Measurements from ENCODE around the gene TUBA1B. TPM values are rescaled to one million over a fixed set of nuclear protein-coding genes. Genes with fewer than 3 reads are reported as not detected.
"Not testable (repeated sequence)": the region's sequence is repeated elsewhere in the genome, so short reads cannot be mapped to it uniquely, and the experiment has no call there.

Gene TUBA1B
- total RNA-seq, 3 donors from 2014 or later (not counting 1 experiment from before 2014, with no cell fraction given) = 147 to 185 (median 178) TPM

- intact Hi-C loops (cut with micrococcal nuclease) = no loop called here
These were observed 33.9 kb upstream of the TUBA1B start for GRCh38 chr12:49165114-49165513.

GRCh38 chr12:49161901-49162300 lies 30.7 kb upstream of the TUBA1B start:
- H3K4me3 ChIP-seq (ENCODE audit: low read length); H3K27ac ChIP-seq (ENCODE audit: low read length); H3K9me3 Mint-ChIP-seq; H3K36me3 ChIP-seq (ENCODE audit: control insufficient read depth, insufficient read depth, low read length); H3K4me1 ChIP-seq (ENCODE audit: control insufficient read depth, insufficient read depth, low read length); H3K27ac Mint-ChIP-seq; H3K27me3 Mint-ChIP-seq (ENCODE audit: low read depth in 2 of 2); H3K27me3 ChIP-seq (ENCODE audit: control insufficient read depth, insufficient read depth, low read length); DNase-seq; H3K36me3 Mint-ChIP-seq; intact Hi-C loops (cut with micrococcal nuclease); H3K4me3 Mint-ChIP-seq; ATAC-seq; H3K4me1 Mint-ChIP-seq; H3K9me3 ChIP-seq (ENCODE audit: control insufficient read depth, insufficient read depth, low read length): not testable (repeated sequence)
- WGBS (ENCODE audit: insufficient coverage) = 96% methylated on average over 2 of the region's 4 CpGs

More at GRCh38 chr12:49165114-49165513, 33.9 kb upstream of the TUBA1B start:
- Mint-ChIP-seq H3K27ac (no peak overlapping the region), H3K4me3 (no peak overlapping the region), H3K27me3 (ENCODE audit: low read depth in 2 of 2) (no peaks in the 10 kb centered on the region), H3K4me1 (no peaks in the 10 kb centered on the region), H3K36me3 (no peaks in the 10 kb centered on the region), H3K9me3 (no peaks in the 10 kb centered on the region)
- no peaks in the 10 kb centered on the region for H3K27me3 ChIP-seq (ENCODE audit: control insufficient read depth, insufficient read depth, low read length)
- no peak for TF ChIP-seq CTCF (IDR thresholded peaks at IDR 0.05)
- no peaks in the 10 kb centered on the region for H3K36me3 ChIP-seq (ENCODE audit: control insufficient read depth, insufficient read depth, low read length)
- no peak for ATAC-seq
- DNase-seq = no peak
- peaks cover 5% of the 10 kb centered on the region for H3K4me1 ChIP-seq (ENCODE audit: control insufficient read depth, insufficient read depth, low read length)
- 96% methylated on average over 2 of the region's 2 CpGs for WGBS (ENCODE audit: insufficient coverage)
- H3K27ac ChIP-seq (ENCODE audit: low read length) = no peak overlapping the region
- no peak overlapping the region for H3K4me3 ChIP-seq (ENCODE audit: low read length)
- H3K9me3 ChIP-seq (ENCODE audit: control insufficient read depth, insufficient read depth, low read length) = no peaks in the 10 kb centered on the region

GRCh38 chr12:49161092-49161795 lies 30.0 kb upstream of the TUBA1B start:
- Histone ChIP-seq H3K27me3 (ENCODE audit: control insufficient read depth, insufficient read depth, low read length) (no peaks in the 10 kb centered on the region), H3K4me3 (ENCODE audit: low read length) (no peak overlapping the region), H3K4me1 (ENCODE audit: control insufficient read depth, insufficient read depth, low read length) (peaks cover 8% of the 10 kb centered on the region), H3K27ac (ENCODE audit: low read length) (peak overlapping the region; percentile 19), H3K36me3 (ENCODE audit: control insufficient read depth, insufficient read depth, low read length) (no peaks in the 10 kb centered on the region), H3K9me3 (ENCODE audit: control insufficient read depth, insufficient read depth, low read length) (no peaks in the 10 kb centered on the region)
- no peak for DNase-seq
- Mint-ChIP-seq H3K9me3 (no peaks in the 10 kb centered on the region), H3K27me3 (ENCODE audit: low read depth in 2 of 2) (no peaks in the 10 kb centered on the region), H3K27ac (no peak overlapping the region), H3K4me3 (no peak overlapping the region), H3K4me1 (no peaks in the 10 kb centered on the region), H3K36me3 (no peaks in the 10 kb centered on the region)
- intact Hi-C loops (cut with micrococcal nuclease) = no loop called here
- 53% methylated on average over 6 of the region's 6 CpGs for WGBS (ENCODE audit: insufficient coverage)
- no peak for ATAC-seq
- TF ChIP-seq CTCF (IDR thresholded peaks at IDR 0.05) = no peak

- H3K9me3 Mint-ChIP-seq = no peaks in the 10 kb centered on the region
- Histone ChIP-seq H3K27ac (ENCODE audit: low read length) (peak overlapping the region; percentile 19), H3K27me3 (ENCODE audit: control insufficient read depth, insufficient read depth, low read length) (no peaks in the 10 kb centered on the region), H3K4me1 (ENCODE audit: control insufficient read depth, insufficient read depth, low read length) (peaks cover 8% of the 10 kb centered on the region), H3K36me3 (ENCODE audit: control insufficient read depth, insufficient read depth, low read length) (no peaks in the 10 kb centered on the region), H3K9me3 (ENCODE audit: control insufficient read depth, insufficient read depth, low read length) (no peaks in the 10 kb centered on the region), H3K4me3 (ENCODE audit: low read length) (peak overlapping the region; percentile 5)
- no peaks in the 10 kb centered on the region for H3K27me3 Mint-ChIP-seq (ENCODE audit: low read depth in 2 of 2)
- TF ChIP-seq CTCF (IDR thresholded peaks at IDR 0.05) = no peak
- intact Hi-C loops (cut with micrococcal nuclease) = no loop called here
- H3K4me1 Mint-ChIP-seq = no peaks in the 10 kb centered on the region
- 62% methylated on average over 2 of the region's 2 CpGs for WGBS (ENCODE audit: insufficient coverage)
- no peak for DNase-seq
- H3K36me3 Mint-ChIP-seq = no peaks in the 10 kb centered on the region
- no peak overlapping the region for H3K27ac Mint-ChIP-seq
- no peak for ATAC-seq
- no peak overlapping the region for H3K4me3 Mint-ChIP-seq
These were observed 29.2 kb upstream of the TUBA1B start for GRCh38 chr12:49160399-49160798.

Measured in natural killer cell (primary cell).